Occipital lobe (tissue), 2 donors: ENCODE results near the gene COPA. TPM values are rescaled to one million over a fixed set of nuclear protein-coding genes. Genes with fewer than 3 reads are reported as not detected.
A peak's percentile ranks its signal among the peaks of the same experiment; 100 is the strongest.
"Not testable (repeated sequence)": the region's sequence is repeated elsewhere in the genome, so short reads cannot be mapped to it uniquely, and the experiment has no call there.

ENCODE experiments used
- DNase-seq: peaks from one replicate; lab custom pipeline; 2025; lab: John Stamatoyannopoulos, UW
- total RNA-seq: library from RNA; depleted of rRNA; stranded (reverse); fragments of >200 nt; gene quantifications from one replicate; pipeline ENCODE4 v1.2.3, GENCODE V29; 2014

Gene COPA
- total RNA-seq, 1 donor from 2014 or later, result 143 TPM

GRCh38 chr1:160328184-160328583 lies 14.9 kb downstream of the COPA start:
- DNase-seq, result peak; percentile 5

- no peak for DNase-seq
Measured at GRCh38 chr1:160326418-160326817, 16.6 kb downstream of the COPA start.

- DNase-seq, result no peak
Measured at GRCh38 chr1:160325252-160325651, 17.8 kb downstream of the COPA start.

- no peak for DNase-seq
Measured at GRCh38 chr1:160322831-160323230, 20.2 kb downstream of the COPA start.

GRCh38 chr1:160315359-160315758 lies 27.7 kb downstream of the COPA start:
- no peak for DNase-seq

- DNase-seq, result no peak
Measured at GRCh38 chr1:160309571-160309970, 33.5 kb downstream of the COPA start.

- no peak for DNase-seq
Measured at GRCh38 chr1:160309185-160309557, 33.9 kb downstream of the COPA start.

- no peak for DNase-seq
Measured at GRCh38 chr1:160308451-160309184, 34.4 kb downstream of the COPA start.

GRCh38 chr1:160307118-160307791 lies 35.8 kb downstream of the COPA start:
- no peak for DNase-seq

- no peak for DNase-seq
Measured at GRCh38 chr1:160300173-160300572, 42.9 kb downstream of the COPA start.

- no peak for DNase-seq
Measured at GRCh38 chr1:160296036-160296435, 47.0 kb downstream of the COPA start.

- no peak for DNase-seq
Measured at GRCh38 chr1:160293020-160293968, 49.8 kb downstream of the COPA start.

GRCh38 chr1:160291248-160292220 lies 51.5 kb downstream of the COPA start:
- DNase-seq, result peak; percentile 42

GRCh38 chr1:160287769-160288168 lies 55.3 kb downstream of the COPA start:
- not testable (repeated sequence) for DNase-seq

GRCh38 chr1:160285506-160285905 lies 57.5 kb downstream of the COPA start:
- no peak for DNase-seq

- DNase-seq, result peak; percentile 91
Measured at GRCh38 chr1:160284782-160285344, 58.2 kb downstream of the COPA start, which contains the start of gene PEX19. TSS of gene PEX19 (minus strand) at chr1:160285133. CDS start at chr1:160285124, 9 bp downstream.

- no peak for DNase-seq
Measured at GRCh38 chr1:160284220-160284781, 58.7 kb downstream of the COPA start.

GRCh38 chr1:160282807-160283206 lies 60.2 kb downstream of the COPA start:
- DNase-seq, result no peak

- DNase-seq, result no peak
Measured at GRCh38 chr1:160277987-160278386, 65.1 kb downstream of the COPA start.

- no peak for DNase-seq
Measured at GRCh38 chr1:160277330-160277729, 65.7 kb downstream of the COPA start.
